ENCODE measurements around the gene CERCAM.

- TF ChIP-seq POLR2A (IDR thresholded peaks at IDR 0.05) (no peak), CTCF (IDR thresholded peaks at IDR 0.05) (no peak)
Measured at GRCh38 chr9:128486201-128486600, 65.5 kb downstream of the CERCAM start.
